NCI-H2196 treated with DMSO at 0.1 percent for 48 hours (cell line): ENCODE results near the gene TMEM150C.
A peak's percentile ranks its signal among the peaks of the same experiment; 100 is the strongest.

Source experiments
- DNase-seq: peaks from one replicate; lab custom pipeline; 2025; ENCODE audit not compliant: unreplicated experiment; lab: John Stamatoyannopoulos, UW

TMEM150C gene

DNA sequence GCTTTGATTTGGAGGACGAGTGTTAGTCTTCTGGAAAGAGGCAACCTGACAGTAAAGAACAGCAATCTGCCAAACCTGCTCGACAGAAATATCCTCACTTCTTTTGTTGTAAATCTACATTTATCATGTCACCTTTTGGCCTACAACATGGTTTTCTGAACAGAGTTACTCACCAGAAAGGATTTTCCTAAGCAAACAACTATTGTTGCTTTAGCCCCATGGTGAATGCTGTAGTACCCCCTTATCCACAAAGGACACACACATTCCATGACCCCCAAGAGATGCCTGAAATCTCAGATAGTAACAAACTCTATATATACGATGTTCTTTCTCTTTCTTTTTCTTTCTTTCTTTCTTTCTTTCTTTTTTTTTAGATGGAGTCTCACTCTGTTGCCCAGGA, 42.7 kb downstream of the TMEM150C start:
- DNase-seq: no peak

DNA sequence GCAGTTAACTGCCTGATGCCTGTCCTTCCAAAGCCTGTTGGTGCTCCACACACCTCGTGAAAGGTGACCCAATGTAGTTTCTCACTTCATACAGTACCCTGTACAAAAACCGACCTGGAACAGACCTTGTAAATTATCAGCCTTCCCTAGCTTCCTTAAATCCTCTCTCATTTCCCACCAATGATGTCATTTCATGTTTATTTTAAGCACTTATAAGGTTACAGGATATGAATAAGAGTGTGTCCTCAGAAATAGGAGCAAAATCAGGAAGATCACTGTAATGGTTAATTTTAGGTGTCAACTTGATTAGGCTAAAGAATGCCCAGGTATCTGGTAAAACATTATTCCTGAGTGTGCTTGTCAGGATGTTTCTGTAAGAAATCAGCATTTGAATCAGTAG, 44.7 kb downstream of the TMEM150C start:
- no peak for DNase-seq

DNA sequence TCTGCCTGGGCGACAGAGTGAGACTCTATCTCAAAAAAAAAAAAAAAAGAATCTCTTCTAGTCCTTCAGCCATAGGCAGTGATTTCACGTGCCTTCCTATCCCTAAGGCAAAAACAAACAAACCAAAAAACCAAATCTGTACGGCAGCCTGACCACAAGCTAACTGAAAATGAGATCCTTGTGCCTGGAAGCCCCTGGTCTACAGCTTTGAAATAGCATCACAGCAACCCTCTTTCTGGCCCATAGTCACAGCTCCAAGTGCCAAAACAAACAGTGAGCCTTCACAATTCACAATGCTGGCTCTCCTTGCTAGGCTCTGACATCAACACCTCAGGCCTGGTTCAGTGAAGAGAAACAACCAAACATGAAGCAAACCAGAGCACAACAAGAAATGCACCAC, 46.1 kb downstream of the TMEM150C start:
- DNase-seq: peak; percentile 58

GRCh38 chr4:82513382-82513781, 48.4 kb downstream of the TMEM150C start:
- no peak for DNase-seq

GRCh38 chr4:82510216-82510615, 51.6 kb downstream of the TMEM150C start:
- no peak for DNase-seq

DNA sequence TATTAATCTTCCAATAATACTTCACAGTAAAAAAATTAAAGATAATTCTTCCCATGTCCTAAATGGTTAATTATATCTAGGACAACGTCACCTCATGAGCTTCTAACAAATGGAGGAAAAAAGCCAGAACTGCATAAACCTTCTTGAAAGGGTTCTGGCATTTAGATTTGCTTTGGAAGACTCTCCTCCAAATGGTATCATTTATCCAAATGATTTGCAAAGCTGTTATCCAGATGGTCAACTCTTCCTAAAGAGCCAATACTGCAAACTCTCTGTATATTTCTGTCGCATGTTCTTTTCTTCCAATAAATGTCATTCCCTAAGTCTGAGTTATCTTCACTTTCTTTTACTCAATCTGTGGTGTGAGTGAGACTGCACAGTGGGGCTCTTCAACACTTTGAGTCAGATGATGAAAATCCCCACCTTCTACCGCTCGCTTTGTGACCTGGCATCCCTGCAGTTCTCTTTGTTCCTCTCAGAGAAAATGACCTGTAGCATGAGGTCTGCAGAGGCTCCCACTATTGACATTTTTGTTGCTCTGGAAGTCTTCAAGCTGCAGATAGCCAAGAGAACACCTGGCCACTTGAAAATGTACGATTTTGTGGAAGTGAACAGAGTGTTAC, 52.9 kb downstream of the TMEM150C start:
- no peak for DNase-seq

DNA sequence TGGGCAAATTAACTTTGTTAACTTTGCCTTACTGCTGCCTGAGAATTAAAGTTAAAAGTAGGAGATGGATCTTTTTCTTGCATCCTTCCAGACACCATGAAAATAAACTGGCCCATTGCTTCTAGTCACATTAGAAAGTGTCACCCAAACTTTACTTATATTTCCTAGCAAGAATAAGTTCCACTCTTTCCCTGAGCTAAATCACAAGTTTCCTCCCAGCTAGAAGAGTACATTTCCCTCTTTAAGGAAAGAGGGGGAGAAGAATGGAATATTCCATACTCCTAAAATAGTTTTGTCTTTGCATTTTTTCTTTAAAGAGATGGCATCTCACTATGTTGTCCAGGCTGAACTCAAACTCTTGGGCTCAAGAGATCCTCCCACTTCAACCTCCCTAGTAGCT, 53.8 kb downstream of the TMEM150C start:
- no peak for DNase-seq

- DNase-seq: no peak
These were observed 60.7 kb downstream of the TMEM150C start for GRCh38 chr4:82501154-82501442.

- DNase-seq: peak; percentile 37
These were observed 61.2 kb downstream of the TMEM150C start for GRCh38 chr4:82500435-82501153.

DNA sequence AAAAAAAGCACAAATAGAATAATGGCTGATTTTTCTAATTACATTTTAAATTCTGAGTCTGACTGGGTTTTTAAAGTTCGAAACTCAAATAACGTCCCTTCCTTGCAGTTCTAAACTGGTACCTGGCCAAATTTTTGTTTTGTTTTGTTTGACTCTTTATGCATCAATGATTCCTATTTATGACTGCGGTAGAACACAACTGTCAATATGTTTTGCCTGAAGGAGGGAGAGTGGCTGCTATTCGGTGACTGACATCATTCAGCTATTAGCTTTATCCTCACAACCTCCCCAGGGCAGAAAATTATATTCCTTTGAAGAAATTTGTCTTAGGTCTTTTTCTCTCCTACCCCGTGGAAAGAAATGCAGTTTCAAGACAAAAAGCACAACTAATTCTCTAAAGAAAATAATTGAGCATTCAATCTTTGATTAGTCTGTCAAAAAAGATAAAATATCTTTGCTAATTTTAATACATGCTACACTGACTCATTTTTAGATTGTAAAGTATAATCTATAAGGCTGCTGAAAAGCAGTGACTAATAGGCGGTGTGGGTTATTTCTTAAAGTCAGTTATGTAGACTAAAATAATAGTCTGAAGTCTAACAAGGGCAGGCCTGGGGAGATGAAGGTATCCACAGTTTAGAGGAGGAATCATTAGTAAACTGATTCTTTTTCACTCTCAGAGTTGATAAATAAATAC, 61.9 kb downstream of the TMEM150C start:
- DNase-seq: no peak

GRCh38 chr4:82496349-82496748, 65.4 kb downstream of the TMEM150C start:
- no peak for DNase-seq

GRCh38 chr4:82495666-82496065, 66.1 kb downstream of the TMEM150C start:
- DNase-seq: no peak

DNA sequence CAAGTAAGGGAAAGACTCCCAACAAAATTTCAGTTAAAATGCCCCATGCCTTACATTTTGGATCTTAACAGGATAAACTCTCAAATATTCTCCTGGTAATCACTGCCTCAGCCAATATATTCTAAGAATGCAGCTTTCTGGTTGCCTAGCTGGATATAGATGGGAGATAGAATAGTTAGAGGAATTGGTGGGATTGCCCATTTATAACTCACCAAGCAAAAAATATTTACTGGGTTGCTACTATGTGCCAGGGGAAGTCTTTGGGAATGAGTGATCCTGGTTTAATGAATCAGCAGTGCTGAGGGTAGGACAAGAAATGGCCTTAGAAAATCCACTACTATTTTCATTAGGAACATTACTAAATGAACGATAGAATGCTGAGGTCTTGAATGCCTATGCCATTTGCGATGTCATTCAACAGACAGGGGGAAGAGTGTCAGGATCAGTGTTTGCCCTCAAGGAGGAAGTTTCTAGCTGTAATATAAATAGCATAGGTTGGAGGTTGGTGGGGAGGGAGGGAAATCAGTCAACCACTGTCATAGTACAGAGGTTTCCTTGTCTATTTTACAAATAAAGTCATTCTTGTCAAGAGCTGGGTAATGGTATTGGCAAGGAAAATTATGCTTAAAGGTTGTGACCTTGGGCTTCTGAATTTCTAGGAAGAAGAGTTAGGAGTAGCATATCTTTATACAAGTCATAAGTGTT, 67.9 kb downstream of the TMEM150C start:
- DNase-seq: no peak

DNA sequence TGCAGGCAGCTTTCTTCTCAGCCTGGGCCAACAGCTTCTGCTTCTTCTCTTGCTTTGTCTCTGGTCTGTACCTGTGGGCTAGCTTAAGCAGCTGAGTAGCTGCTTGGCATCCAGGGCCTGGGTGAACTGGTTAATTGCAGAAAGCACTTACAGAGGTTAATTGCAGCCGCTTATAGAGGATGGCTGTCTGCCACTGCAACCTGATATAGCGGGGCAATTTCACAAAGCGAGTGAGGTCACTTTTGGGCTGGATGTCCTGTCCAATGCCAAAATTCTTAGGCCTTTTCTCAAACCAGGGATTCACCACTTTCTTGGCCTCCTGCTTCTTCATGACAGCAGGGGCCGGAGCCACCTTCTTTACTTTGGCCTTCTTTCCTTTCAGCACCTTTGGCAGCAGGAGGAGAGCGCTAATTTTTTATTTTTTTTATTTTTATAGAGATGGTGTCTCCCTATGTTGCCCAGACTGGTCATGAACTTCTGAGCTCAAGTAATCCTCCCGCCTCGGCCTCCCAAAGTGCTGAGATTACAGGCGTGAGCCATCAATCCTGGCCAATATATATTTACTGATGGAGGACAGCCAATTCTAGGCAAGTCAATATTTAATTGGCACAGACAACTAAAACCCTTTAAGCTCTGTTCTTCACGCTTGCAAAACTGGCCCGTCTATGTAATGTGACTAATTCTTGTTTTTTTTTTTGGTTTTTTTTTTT, 70.4 kb downstream of the TMEM150C start:
- DNase-seq: peak; percentile 69

- DNase-seq: no peak
These were observed 71.8 kb downstream of the TMEM150C start for GRCh38 chr4:82489987-82490386.

DNA sequence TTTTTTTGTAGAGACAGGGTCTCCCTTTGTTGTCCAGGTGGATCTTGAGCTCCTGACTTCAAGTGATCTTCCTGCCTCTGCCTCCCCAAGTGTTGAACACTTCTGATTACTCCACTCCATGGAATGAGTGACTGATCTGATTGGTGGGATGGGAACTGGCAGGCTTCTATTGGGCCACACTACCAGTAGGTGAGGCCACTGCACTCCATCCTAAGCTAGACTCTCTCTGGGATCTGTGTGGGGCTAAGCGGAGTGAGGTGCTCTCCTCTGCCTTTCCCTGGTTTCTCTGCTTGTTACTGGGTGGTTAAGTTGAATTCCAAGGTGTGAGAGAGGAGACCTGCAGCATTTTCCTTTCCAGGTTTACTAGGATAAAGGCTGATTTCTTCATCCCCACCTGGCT, 72.7 kb downstream of the TMEM150C start:
- no peak for DNase-seq

- no peak for DNase-seq
These were observed 76.6 kb downstream of the TMEM150C start for GRCh38 chr4:82484996-82485783.

- DNase-seq: no peak
These were observed 79.4 kb downstream of the TMEM150C start for GRCh38 chr4:82482387-82482786.

DNA sequence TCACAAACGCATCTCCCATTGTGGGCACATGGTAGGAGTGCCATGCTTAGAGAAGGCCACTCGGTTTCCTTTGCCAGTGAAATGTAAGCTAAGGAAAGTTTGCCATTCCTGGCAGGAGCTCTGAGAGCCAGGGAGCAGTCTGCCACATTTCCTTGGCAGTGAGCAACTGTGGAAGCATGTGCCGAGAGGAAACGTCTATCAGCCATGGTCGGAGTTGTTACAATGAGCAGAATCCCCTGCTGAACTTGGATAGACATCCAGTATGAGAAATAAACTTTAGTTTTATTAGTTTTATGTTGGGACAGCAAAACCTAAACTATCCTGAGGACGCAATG, 80.3 kb downstream of the TMEM150C start:
- DNase-seq: no peak

DNA sequence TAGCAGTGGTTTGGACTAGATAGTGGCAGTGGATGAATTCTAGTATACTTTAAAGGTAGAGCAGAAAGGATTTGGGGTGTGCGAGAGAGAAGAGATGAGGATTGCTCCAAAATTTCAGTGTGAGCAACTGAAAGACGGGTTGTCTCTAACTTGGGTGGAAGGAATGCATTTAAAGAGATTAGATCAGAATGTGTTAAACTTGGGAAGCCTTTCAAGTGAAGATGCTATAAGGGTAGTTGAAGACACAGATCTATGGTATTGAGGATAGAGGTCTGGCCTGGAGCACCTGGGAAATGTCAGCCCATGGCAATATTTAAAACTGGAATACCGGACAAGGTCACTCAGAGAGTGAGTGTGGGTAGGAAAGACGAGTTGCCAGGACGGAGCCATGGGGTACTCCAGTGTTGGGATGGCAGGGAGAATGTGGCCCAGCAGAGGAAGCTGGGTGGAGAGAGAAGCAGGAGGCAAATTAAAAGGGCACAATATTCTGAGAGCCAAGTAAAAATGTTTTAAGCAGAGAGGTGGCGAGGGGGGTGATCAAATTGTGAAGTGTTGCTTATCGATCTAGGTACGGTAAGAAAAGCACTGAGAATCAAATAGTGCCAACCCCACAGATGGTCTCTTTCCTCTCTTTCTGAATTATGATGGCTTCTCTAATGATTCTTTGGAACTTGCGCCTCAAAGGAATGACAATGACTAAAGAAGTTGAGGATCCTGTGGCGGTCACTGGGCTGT, 80.8 kb downstream of the TMEM150C start:
- DNase-seq: no peak
